Dendritic cell treated with granulocyte-macrophage colony-stimulating factor and Interleukin-4, amounts not matched to agents 40 ng/mL and 50 ng/mL, for 4 days (primary cell): ENCODE measurements around the gene SCAP.

ENCODE experiments used
- H3K27ac Mint-ChIP-seq: one replicate; pipeline ENCODE4 v1.8.0; 2022; ENCODE audit warnings: mild to moderate bottlenecking, mixed read lengths
- H3K27me3 Mint-ChIP-seq: one replicate; pipeline ENCODE4 v1.8.0; 2022; ENCODE audit warnings: mild to moderate bottlenecking, mixed read lengths
- H3K36me3 Mint-ChIP-seq: one replicate; pipeline ENCODE4 v1.8.0; 2022; ENCODE audit warnings: low read depth, mixed read lengths
- H3K4me1 Mint-ChIP-seq: one replicate; pipeline ENCODE4 v1.8.0; 2022; ENCODE audit warnings: low read depth, mixed read lengths
- H3K4me3 Mint-ChIP-seq: one replicate; pipeline ENCODE4 v1.8.0; 2022; ENCODE audit warnings: mild to moderate bottlenecking, moderate library complexity, mixed read lengths
- H3K9me3 Mint-ChIP-seq: one replicate; pipeline ENCODE4 v1.8.0; 2022; ENCODE audit warnings: mixed read lengths
- intact Hi-C: fragments of 100-400 bp; cut with micrococcal nuclease; formaldehyde crosslinking; loops from one replicate; pipeline ENCODE4 v1.15.0; 2022

The SCAP gene

DNA sequence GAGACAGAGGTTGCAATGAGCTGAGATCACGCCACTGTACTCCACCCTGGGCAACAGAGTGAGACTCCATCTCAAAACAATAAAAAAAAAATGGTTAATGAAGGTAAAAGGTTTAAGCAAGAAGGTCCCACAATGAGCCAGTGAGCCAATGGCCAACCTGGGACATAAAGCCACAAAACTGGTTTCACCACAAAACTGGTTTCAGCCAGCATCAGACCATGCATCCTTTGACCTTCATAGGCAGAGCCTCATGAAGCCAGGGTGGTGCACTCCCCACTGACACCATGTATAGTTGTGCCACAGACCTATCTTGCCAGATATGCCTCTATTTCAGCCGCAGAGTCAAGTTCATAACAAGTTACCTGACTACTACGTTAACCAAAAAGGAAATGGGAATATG is 41.9 kb downstream of the SCAP start:
- no peaks in the 10 kb centered on the region for H3K27me3 Mint-ChIP-seq
- intact Hi-C loops = no loop called here
- no peak overlapping the region for H3K4me3 Mint-ChIP-seq
- no peak overlapping the region for H3K27ac Mint-ChIP-seq
- peaks cover 65% of the 10 kb centered on the region for H3K36me3 Mint-ChIP-seq
- H3K9me3 Mint-ChIP-seq = no peaks in the 10 kb centered on the region
- H3K4me1 Mint-ChIP-seq = peaks cover 7% of the 10 kb centered on the region

DNA sequence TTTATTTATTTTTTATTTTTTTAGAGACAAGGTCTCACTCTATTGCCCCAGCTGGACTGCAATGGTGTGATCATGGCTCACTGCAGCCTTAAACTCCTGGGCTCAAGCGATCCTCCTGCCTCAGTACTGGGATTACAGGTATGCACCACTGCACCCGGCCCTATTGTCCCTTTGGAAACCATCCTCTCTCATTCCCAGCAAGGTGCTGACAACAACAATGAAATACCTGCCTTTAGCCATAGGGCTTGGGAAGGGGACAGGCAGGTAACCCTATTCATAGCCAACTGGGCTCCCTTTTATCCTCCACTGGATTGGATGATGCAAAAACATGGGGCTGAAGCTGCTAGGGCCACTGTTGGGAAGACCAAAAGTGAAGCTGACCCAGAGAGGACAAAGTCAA is 43.1 kb downstream of the SCAP start:
- no peaks in the 10 kb centered on the region for H3K9me3 Mint-ChIP-seq
- H3K4me1 Mint-ChIP-seq = peaks cover 7% of the 10 kb centered on the region
- H3K4me3 Mint-ChIP-seq = no peak overlapping the region
- no peak overlapping the region for H3K27ac Mint-ChIP-seq
- intact Hi-C loops = no loop called here
- peaks cover 76% of the 10 kb centered on the region for H3K36me3 Mint-ChIP-seq
- no peaks in the 10 kb centered on the region for H3K27me3 Mint-ChIP-seq

DNA sequence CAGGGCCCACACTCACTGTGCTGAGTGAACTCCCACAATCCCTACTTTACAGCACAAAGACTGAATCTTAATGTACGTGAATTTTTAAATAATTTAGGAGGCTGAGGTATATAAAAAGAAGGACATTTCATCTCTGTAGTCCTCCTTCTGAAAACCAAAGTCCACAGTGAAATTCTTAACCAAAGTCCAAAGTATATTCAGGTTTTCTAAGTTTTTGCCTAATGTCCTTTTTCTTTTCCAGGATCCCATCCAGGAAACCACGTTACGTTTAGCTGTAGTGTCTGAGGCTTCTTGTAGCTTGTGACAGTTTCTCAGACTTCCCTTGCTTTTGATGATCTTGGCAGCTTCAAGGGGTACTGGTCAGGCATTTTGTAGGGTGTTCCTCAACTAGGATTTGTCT is 44.5 kb downstream of the SCAP start:
- Mint-ChIP-seq H3K36me3 (peaks cover 86% of the 10 kb centered on the region), H3K27me3 (no peaks in the 10 kb centered on the region), H3K4me3 (no peak overlapping the region), H3K27ac (no peak overlapping the region), H3K4me1 (peaks cover 7% of the 10 kb centered on the region), H3K9me3 (no peaks in the 10 kb centered on the region)
- intact Hi-C loops = no loop called here

DNA sequence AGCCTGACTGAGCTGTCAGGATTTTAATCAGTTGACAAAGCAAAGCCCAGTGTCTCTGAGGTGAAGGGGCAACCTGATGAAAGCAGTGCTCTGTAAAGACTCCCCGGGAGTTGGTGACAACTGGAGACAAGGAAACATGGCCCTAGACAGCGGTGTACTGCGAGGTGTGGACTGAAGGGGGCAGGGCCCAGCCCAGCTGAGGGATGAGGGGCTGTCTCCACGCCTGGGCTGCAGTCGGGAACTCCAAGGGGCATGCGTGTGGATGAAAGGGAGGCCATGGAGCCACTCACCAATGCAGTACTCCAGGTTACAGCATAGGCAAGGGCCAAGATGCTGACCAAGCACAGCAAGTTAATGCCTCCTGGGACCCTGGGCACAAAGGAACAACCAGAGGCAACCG is 45.1 kb downstream of the SCAP start:
- H3K27ac Mint-ChIP-seq = no peak overlapping the region
- peaks cover 92% of the 10 kb centered on the region for H3K36me3 Mint-ChIP-seq
- H3K4me1 Mint-ChIP-seq = peaks cover 7% of the 10 kb centered on the region
- intact Hi-C loops = no loop called here
- H3K27me3 Mint-ChIP-seq = no peaks in the 10 kb centered on the region
- no peaks in the 10 kb centered on the region for H3K9me3 Mint-ChIP-seq
- no peak overlapping the region for H3K4me3 Mint-ChIP-seq

DNA sequence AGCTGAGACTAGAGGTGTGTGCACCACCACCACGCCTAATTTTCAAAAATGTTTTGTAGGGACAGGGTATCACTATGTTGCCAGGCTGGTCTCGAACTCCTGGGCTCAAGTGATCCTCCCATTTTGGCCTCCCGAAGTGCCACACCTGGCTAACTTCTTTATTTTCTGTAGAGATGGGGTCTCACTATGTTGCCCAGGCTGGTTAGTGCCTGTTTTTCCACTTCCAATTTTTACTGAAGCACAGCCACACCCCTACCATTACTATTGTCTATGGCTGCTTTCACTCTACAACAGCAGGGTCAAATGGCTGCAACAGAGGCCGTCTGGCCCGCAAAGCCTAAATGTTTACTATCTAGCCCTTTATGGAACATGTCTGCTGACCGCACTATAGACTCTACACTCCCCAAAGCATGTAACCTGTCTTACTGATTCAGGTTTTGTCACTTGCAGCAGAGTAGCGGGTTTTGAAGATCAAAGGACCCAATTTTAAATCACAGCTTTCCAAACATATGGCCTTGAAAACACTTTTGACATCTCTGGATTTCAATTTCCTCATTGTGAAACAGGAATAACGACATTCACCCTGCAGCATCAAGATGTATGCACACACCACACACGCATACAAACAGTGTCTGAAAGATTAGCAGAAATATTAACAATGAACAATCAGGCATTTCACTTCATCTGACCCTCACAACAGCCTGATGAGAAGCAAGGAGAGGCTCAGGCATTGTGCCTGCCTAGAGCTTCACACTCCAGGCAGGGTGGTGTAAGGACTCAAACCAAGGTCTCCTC is 46.1 kb downstream of the SCAP start:
- Mint-ChIP-seq H3K36me3 (peaks cover 96% of the 10 kb centered on the region), H3K4me1 (peaks cover 7% of the 10 kb centered on the region), H3K4me3 (no peak overlapping the region), H3K9me3 (no peaks in the 10 kb centered on the region), H3K27me3 (no peaks in the 10 kb centered on the region), H3K27ac (no peak overlapping the region)
- intact Hi-C loops = no loop called here

DNA sequence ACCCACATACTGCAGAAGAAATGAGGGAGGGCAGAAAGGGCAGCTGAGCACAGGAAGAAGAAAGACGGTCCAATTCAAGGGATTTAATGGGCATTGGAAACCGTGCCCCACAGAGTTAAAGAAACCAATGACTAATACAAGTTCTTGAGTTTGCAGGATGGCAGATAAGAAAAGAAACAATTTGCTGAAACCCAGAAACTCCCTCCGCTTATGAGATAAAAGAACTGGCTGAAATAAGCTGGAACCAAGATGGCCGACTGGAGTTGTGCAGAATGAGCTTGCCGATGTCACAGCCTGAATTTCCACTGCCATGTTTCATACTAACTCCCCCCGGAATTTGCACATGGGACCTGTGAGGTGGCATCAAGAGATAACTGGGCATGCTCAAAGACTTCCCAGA is 47.1 kb downstream of the SCAP start:
- peaks cover 7% of the 10 kb centered on the region for H3K4me1 Mint-ChIP-seq
- H3K4me3 Mint-ChIP-seq = no peak overlapping the region
- H3K36me3 Mint-ChIP-seq = peaks cover 96% of the 10 kb centered on the region
- no peaks in the 10 kb centered on the region for H3K9me3 Mint-ChIP-seq
- H3K27me3 Mint-ChIP-seq = no peaks in the 10 kb centered on the region
- intact Hi-C loops = no loop called here
- no peak overlapping the region for H3K27ac Mint-ChIP-seq

DNA sequence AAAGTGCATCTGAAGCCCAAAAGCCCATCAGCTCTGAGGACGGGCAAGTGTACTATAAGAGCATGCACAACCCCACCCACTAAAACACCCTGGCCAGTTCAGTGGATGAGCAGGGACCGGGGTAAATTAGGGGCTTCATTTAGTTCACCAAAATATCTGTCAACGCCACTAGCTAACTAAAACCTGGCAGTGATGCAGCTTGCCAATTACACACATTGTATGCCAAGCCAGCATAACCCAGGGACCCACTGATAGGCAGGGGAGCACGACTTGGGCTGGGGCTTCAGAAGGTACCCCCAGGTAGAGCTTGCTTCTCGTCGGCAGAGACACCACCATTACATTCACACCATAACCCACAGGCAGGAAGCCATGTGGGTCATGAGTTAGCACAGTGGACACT is 47.9 kb downstream of the SCAP start:
- Mint-ChIP-seq H3K4me3 (no peak overlapping the region), H3K27ac (no peak overlapping the region), H3K9me3 (no peaks in the 10 kb centered on the region), H3K4me1 (peaks cover 8% of the 10 kb centered on the region), H3K36me3 (peaks cover 91% of the 10 kb centered on the region), H3K27me3 (no peaks in the 10 kb centered on the region)
- intact Hi-C loops = no loop called here

DNA sequence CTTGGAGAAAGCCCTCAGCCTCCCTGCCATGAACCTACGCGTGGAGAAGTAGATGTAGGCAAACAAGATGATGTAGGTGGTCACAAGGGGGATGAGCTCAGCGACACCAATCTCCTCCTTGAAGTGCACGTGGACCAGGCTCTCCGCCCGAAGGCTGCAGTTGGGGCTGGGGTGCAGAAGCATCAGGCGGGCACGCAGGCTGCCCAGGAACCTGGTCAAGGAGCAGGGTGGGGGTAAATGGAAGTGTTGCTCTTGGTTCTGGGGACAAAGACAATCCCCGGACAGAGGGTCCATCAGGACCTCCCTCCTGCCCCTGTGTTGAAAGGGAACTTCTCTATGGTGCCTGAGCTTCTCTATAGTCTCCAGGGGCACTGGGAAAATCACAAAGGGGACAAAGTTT is 49.8 kb downstream of the SCAP start:
- Mint-ChIP-seq H3K36me3 (peaks cover 88% of the 10 kb centered on the region), H3K4me1 (peaks cover 27% of the 10 kb centered on the region), H3K9me3 (no peaks in the 10 kb centered on the region), H3K27ac (no peak overlapping the region), H3K27me3 (no peaks in the 10 kb centered on the region), H3K4me3 (no peak overlapping the region)
- intact Hi-C loops = no loop called here

DNA sequence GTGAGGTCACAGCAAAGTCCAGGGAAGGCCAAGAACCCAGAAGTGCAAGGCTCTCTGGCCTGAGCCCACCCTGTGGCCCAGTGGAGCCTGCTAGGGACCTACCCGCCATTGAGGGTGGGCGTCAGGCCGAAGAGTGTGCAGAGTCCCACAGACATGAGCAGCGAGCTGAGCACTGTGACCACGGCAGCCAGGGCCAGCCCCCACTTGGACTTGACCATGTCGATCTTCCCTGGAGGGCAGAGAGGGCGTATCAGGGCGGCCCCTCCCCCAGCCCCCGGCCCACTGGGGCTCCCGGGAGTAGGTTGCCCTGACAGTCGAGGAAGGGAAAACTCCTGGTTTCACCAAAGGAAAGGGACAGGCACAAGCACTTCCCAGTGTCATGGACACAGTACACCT is 50.4 kb downstream of the SCAP start:
- H3K36me3 Mint-ChIP-seq = peaks cover 88% of the 10 kb centered on the region
- intact Hi-C loops = no loop called here
- no peak overlapping the region for H3K4me3 Mint-ChIP-seq
- no peaks in the 10 kb centered on the region for H3K27me3 Mint-ChIP-seq
- no peak overlapping the region for H3K27ac Mint-ChIP-seq
- no peaks in the 10 kb centered on the region for H3K9me3 Mint-ChIP-seq
- H3K4me1 Mint-ChIP-seq = peaks cover 28% of the 10 kb centered on the region

DNA sequence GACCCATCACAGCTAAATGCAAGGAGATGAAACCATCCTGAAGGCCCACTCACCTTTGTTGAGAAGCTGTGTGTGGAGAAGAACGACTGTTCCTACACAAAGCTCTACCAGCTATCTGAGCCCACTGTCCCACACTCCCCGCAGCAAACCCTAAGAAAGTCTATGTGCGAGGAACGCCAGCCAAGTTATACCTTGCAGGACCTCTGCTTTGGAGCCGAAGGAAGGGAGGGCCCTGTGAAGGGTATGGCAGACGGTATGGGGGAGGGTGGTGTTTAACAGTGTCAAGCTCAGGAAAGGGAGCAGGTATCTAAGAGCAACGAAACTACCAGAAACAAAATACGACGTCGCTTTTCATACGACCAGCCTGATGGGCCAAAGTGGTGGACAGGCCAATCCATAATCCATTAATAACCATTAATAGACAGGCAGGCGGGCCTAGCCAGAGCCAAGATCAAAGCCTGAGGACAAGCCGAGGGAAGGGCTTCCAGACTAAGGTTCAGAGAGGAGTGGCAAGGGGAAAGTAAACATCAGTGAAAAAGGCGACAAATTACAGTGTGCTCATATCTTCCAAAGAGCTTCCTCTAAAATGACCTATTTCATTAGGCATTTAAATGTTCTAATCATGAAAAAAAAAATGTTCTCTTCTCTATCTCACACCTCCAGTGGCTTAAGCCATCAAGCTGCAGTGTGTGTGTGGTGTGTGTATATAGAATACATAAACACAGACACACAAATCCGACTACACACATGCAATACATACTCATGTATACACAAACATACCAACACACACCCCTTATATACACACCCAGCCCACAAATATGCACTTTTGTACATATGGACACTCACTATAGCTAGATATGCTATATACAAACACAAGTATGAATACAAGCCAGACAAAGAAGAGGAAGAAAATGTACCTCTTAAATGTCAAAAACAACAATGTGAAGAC is 51.0 kb downstream of the SCAP start:
- H3K36me3 Mint-ChIP-seq = peaks cover 90% of the 10 kb centered on the region
- intact Hi-C loops = no loop called here
- no peak overlapping the region for H3K27ac Mint-ChIP-seq
- H3K4me1 Mint-ChIP-seq = peaks cover 24% of the 10 kb centered on the region
- no peak overlapping the region for H3K4me3 Mint-ChIP-seq
- H3K9me3 Mint-ChIP-seq = no peaks in the 10 kb centered on the region
- no peaks in the 10 kb centered on the region for H3K27me3 Mint-ChIP-seq

DNA sequence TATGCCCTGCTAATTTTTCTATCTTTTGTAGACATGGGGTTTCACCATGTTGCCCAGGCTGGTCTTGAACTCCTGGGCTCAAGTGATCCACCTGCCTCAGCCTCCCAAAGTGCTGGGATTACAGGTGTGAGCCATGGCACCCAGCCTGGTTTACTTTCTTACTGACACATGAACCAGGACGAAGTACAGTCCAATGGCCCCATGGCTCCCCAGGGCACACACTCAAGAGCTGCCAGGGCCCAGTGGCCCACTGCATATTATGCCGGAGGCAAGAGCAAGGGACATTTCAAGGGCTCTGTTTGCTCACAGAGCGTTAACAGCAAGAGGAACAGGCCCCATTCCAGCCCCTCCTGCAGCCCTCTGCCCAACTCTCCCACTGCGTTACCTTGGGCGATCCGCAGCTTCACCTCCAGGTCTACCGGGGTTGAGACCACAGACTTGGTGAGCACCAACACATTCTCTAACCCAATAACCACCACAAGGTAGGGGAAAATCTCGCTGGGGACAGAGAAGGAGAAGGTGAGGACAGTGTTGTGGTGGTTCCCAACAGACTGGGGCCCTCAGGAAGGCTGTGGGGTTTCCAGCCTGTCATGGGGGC is 52.1 kb downstream of the SCAP start:
- Mint-ChIP-seq H3K27me3 (no peaks in the 10 kb centered on the region), H3K9me3 (no peaks in the 10 kb centered on the region), H3K4me3 (no peak overlapping the region), H3K4me1 (peaks cover 24% of the 10 kb centered on the region), H3K27ac (no peak overlapping the region), H3K36me3 (peaks cover 91% of the 10 kb centered on the region)
- intact Hi-C loops = no loop called here

DNA sequence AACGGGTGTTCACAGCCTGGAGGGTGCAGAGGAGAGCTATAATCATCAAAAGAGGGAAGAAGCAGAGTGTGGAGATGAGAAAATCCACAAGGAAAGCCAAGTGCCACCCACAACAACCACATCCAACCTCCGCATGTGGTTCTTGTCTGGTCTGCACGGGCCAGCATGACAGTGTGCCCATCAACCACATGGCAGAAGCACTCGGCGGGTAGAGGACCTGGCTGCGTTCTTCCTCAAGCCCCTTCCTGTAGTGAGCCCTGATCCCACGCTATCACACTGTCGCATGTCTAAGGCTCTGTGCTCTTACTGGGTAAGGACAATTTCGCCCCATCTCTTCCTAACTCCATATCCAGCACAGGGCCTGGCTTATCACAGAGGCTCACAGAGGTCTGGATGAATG is 53.0 kb downstream of the SCAP start:
- no peaks in the 10 kb centered on the region for H3K27me3 Mint-ChIP-seq
- H3K27ac Mint-ChIP-seq = peak overlapping the region; percentile 89
- peaks cover 24% of the 10 kb centered on the region for H3K4me1 Mint-ChIP-seq
- intact Hi-C loops = no loop called here
- peaks cover 90% of the 10 kb centered on the region for H3K36me3 Mint-ChIP-seq
- no peak overlapping the region for H3K4me3 Mint-ChIP-seq
- no peaks in the 10 kb centered on the region for H3K9me3 Mint-ChIP-seq

DNA sequence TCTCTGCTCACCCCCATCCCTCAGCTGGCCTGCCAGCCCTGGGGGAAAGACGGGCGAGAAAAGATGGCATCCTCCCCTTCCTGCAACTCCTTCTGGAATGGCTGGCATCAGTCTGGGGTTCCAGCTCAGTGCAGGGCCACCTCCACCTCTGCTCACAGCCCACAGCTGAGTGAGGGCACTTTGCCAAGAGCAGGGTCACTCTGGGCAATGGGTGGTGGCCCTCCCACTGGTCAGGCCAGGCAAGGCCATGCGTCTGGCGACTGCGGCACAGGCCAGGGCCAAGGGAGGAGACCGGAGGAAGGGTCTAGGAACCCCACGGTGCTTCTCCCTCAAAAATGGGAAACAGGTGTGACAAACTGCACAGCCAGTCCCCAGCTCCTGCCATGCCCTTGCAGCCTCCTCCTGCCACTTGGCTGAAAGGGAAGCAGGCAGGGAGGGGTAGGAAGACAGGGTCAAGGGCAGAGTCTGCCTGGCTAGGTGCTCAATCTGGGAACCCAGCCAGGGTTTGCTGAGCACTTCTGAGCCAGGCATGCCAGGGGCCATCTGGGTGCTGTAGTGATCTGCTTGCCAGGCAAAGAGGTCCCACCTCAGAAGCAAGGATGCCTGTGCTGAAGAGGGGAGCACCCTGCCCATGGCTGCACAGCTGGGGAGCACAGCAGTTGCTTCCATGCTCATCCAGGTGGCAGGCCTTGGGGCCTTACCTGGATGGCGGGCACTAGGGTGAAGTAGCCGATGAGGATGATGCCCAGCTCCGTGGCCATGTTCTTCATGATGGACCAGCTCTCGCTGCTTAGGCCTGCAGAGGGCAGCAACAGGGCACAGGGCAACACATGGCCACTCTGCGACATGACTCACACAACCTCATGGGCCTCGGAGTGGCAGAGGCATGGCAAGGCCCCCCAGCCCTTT is 53.7 kb downstream of the SCAP start:
- no peak overlapping the region for H3K4me3 Mint-ChIP-seq
- H3K36me3 Mint-ChIP-seq = peaks cover 90% of the 10 kb centered on the region
- no peaks in the 10 kb centered on the region for H3K9me3 Mint-ChIP-seq
- no peaks in the 10 kb centered on the region for H3K27me3 Mint-ChIP-seq
- H3K4me1 Mint-ChIP-seq = peaks cover 24% of the 10 kb centered on the region
- H3K27ac Mint-ChIP-seq = peak overlapping the region; percentile 89
- intact Hi-C loops = loop anchor here (1.0 kb wide), 2 partner anchors 54 to 91 kb away; partner anchors contain the start of gene ELP6
